ENCODE data around the gene PTGER2. TPM values are rescaled to one million over a fixed set of nuclear protein-coding genes. Genes with fewer than 3 reads are reported as not detected.

The PTGER2 gene
- total and polyA plus RNA-seq, 2 of the 8 experiments (the other 6 are each of a cell fraction or from before 2014, with no cell fraction given), result 1.2 TPM

- TF ChIP-seq TAF7 (optimal IDR thresholded peaks at IDR 0.05; ENCODE audit: borderline replicate concordance, low read depth, low read length), result no peak
Observed at GRCh38 chr14:52354242-52354641, 40.1 kb downstream of the PTGER2 start (continued).
